ENCODE data around the gene WIPF2. TPM values are rescaled to one million over a fixed set of nuclear protein-coding genes. Genes with fewer than 3 reads are reported as not detected.

The WIPF2 gene
- total and polyA plus RNA-seq, 8 donors = 29.0 to 35.8 (median 32.1) TPM

GRCh38 chr17:40241252-40241834 lies 22.2 kb downstream of the WIPF2 start:
- H3K9me3 ChIP-seq = no peaks in the 10 kb centered on the region
- intact Hi-C loops (cut with DNase I) = no loop called here
- no peak for TF ChIP-seq CTCF (IDR thresholded peaks at IDR 0.05)

GRCh38 chr17:40242774-40243173 lies 23.7 kb downstream of the WIPF2 start:
- intact Hi-C loops (cut with DNase I) = no loop called here

More at GRCh38 chr17:40241252-40241834, 22.2 kb downstream of the WIPF2 start:
- DNase-seq (no peak), ATAC-seq (no peak)
- Histone ChIP-seq H3K27ac (no peak overlapping the region), H3K27me3 (no peaks in the 10 kb centered on the region), H3K36me3 (peaks cover 0 to 13% of the 10 kb centered on the region in 2 donors), H3K4me1 (peaks cover 9 to 28% of the 10 kb centered on the region in 2 donors), H3K4me3 (no peak overlapping the region)

GRCh38 chr17:40243761-40244160 lies 24.7 kb downstream of the WIPF2 start:
- H3K27me3 ChIP-seq = no peaks in the 10 kb centered on the region
- peaks cover 9 to 43% of the 10 kb centered on the region in 2 donors for H3K4me1 ChIP-seq
- ATAC-seq (no peak), DNase-seq (no peak)
- no peak overlapping the region for H3K4me3 ChIP-seq
- intact Hi-C loops (cut with DNase I) = no loop called here
- no peak for TF ChIP-seq CTCF (IDR thresholded peaks at IDR 0.05)
- no peak overlapping the region for H3K27ac ChIP-seq
- no peaks in the 10 kb centered on the region for H3K9me3 ChIP-seq
- peaks cover 0 to 11% of the 10 kb centered on the region in 2 donors for H3K36me3 ChIP-seq

More at GRCh38 chr17:40242774-40243173, 23.7 kb downstream of the WIPF2 start:
- Histone ChIP-seq H3K4me1 (peaks cover 9 to 33% of the 10 kb centered on the region in 2 donors), H3K27ac (no peak overlapping the region), H3K4me3 (no peak overlapping the region), H3K36me3 (peaks cover 0 to 11% of the 10 kb centered on the region in 2 donors), H3K27me3 (no peaks in the 10 kb centered on the region), H3K9me3 (no peaks in the 10 kb centered on the region)
- TF ChIP-seq CTCF (IDR thresholded peaks at IDR 0.05) = no peak
- no peak for DNase-seq
- no peak for ATAC-seq

- no peak for TF ChIP-seq CTCF (IDR thresholded peaks at IDR 0.05)
- Histone ChIP-seq H3K9me3 (no peaks in the 10 kb centered on the region), H3K4me3 (no peak overlapping the region), H3K4me1 (peaks cover 9 to 47% of the 10 kb centered on the region in 2 donors), H3K36me3 (peaks cover 0 to 11% of the 10 kb centered on the region in 2 donors), H3K27me3 (no peaks in the 10 kb centered on the region), H3K27ac (no peak overlapping the region)
- ATAC-seq = peak; percentile 66
- no peak for DNase-seq
- intact Hi-C loops (cut with DNase I) = no loop called here
These were observed 25.2 kb downstream of the WIPF2 start for GRCh38 chr17:40244255-40244654.

- Histone ChIP-seq H3K4me1 (peaks cover 12 to 49% of the 10 kb centered on the region in 2 donors), H3K27ac (peak overlapping the region in 1 of 2 donors; percentile 20), H3K4me3 (no peak overlapping the region), H3K36me3 (peaks cover 0 to 11% of the 10 kb centered on the region in 2 donors), H3K9me3 (no peaks in the 10 kb centered on the region), H3K27me3 (no peaks in the 10 kb centered on the region)
- peak; percentile 27 for ATAC-seq
- DNase-seq = peak in 1 of 4 donors; percentile 44
- intact Hi-C loops (cut with DNase I) = no loop called here
- no peak for TF ChIP-seq CTCF (IDR thresholded peaks at IDR 0.05)
These were observed 28.9 kb downstream of the WIPF2 start for GRCh38 chr17:40247926-40248495.

Measured in left lung (tissue), 10 donors.